H9 (cell line): ENCODE data around the gene LGALS3. TPM values are rescaled to one million over a fixed set of nuclear protein-coding genes. Genes with fewer than 3 reads are reported as not detected.

ENCODE experiments used
- DNase-seq: peaks from one replicate; pipeline ENCODE4 v3.0.0-alpha.2; 2017
- H2AFZ ChIP-seq: one replicate; pipeline ENCODE4 v1.6.1; 2013; ENCODE audit warnings: mild to moderate bottlenecking, low read length, control low read depth, moderate library complexity
- H2AK5ac ChIP-seq: 2 replicates; pipeline ENCODE4 v1.6.1; 2013; ENCODE audit warnings: low read length, control low read depth, mixed read lengths; ENCODE audit not compliant: insufficient read length
- H2BK120ac ChIP-seq: one replicate; pipeline ENCODE4 v1.6.1; 2013; ENCODE audit warnings: low read depth, mild to moderate bottlenecking, low read length, control low read depth, inconsistent platforms; ENCODE audit not compliant: poor library complexity, severe bottlenecking
- H2BK12ac ChIP-seq: 2 replicates; pipeline ENCODE4 v1.6.1; 2013; ENCODE audit warnings: low read length, control low read depth, mixed read lengths, low read depth; ENCODE audit not compliant: insufficient read length
- H2BK15ac ChIP-seq: 2 replicates; pipeline ENCODE4 v1.6.1; 2013; ENCODE audit warnings: low read depth, low read length, control low read depth
- H2BK20ac ChIP-seq: one replicate; pipeline ENCODE4 v1.6.1; 2013; ENCODE audit warnings: low read depth, mild to moderate bottlenecking, low read length, control low read depth, inconsistent platforms; ENCODE audit not compliant: poor library complexity, severe bottlenecking
- H2BK5ac ChIP-seq: 2 replicates; pipeline ENCODE4 v1.6.1; 2013; ENCODE audit warnings: low read length, control low read depth, mixed read lengths; ENCODE audit not compliant: insufficient read length
- H3K14ac ChIP-seq: 2 replicates; pipeline ENCODE4 v1.6.1; 2013; ENCODE audit warnings: low read length, control low read depth; ENCODE audit not compliant: insufficient read depth
- H3K18ac ChIP-seq: 2 replicates; pipeline ENCODE4 v1.6.1; 2013; ENCODE audit warnings: low read depth, mild to moderate bottlenecking, mixed read lengths, low read length, control low read depth; ENCODE audit not compliant: insufficient read length
- H3K23ac ChIP-seq: 2 replicates; pipeline ENCODE4 v1.6.1; 2013; ENCODE audit warnings: low read length, control low read depth, mixed read lengths, low read depth; ENCODE audit not compliant: insufficient read length
- H3K23me2 ChIP-seq: 2 replicates; pipeline ENCODE4 v1.6.1; 2013; ENCODE audit warnings: low read depth, mild to moderate bottlenecking, mixed read lengths, low read length, control low read depth; ENCODE audit not compliant: insufficient read length, poor library complexity, severe bottlenecking
- H3K27ac ChIP-seq: 2 replicates; pipeline ENCODE4 v1.5.1; 2013; ENCODE audit warnings: low read length, control low read depth, mixed read lengths, low read depth; ENCODE audit not compliant: insufficient read length
- H3K27me3 ChIP-seq: 2 replicates; pipeline ENCODE4 v1.6.1; 2013; ENCODE audit warnings: low read length, control low read depth, inconsistent platforms; ENCODE audit not compliant: insufficient read depth
- H3K4ac ChIP-seq: 2 replicates; pipeline ENCODE4 v1.6.1; 2013; ENCODE audit warnings: low read depth, mild to moderate bottlenecking, control low read depth, inconsistent platforms, low read length, moderate library complexity
- H3K4me1 ChIP-seq: 2 replicates; pipeline ENCODE4 v1.6.1; 2013; ENCODE audit warnings: low read length, control low read depth, inconsistent platforms; ENCODE audit not compliant: insufficient read depth
- H3K4me2 ChIP-seq: 2 replicates; pipeline ENCODE4 v1.6.1; 2013; ENCODE audit warnings: low read length, control low read depth, mixed read lengths; ENCODE audit not compliant: insufficient read length, insufficient read depth
- H3K56ac ChIP-seq: 2 replicates; pipeline ENCODE4 v1.6.1; 2013; ENCODE audit warnings: low read depth, mild to moderate bottlenecking, mixed read lengths, low read length, control low read depth; ENCODE audit not compliant: insufficient read length
- H3K79me1 ChIP-seq: 2 replicates; pipeline ENCODE4 v1.6.1; 2013; ENCODE audit warnings: low read depth, mild to moderate bottlenecking, moderate library complexity, low read length, control low read depth, inconsistent platforms; ENCODE audit not compliant: insufficient read depth, poor library complexity, severe bottlenecking
- H3K79me2 ChIP-seq: 2 replicates; pipeline ENCODE4 v1.6.1; 2013; ENCODE audit warnings: low read length, control low read depth, inconsistent platforms; ENCODE audit not compliant: insufficient read depth
- H3K9ac ChIP-seq: 2 replicates; pipeline ENCODE4 v1.6.1; 2013; ENCODE audit warnings: low read length, control low read depth, mixed read lengths; ENCODE audit not compliant: insufficient read length; ENCODE audit errors: extremely low read depth
- H3K9me3 ChIP-seq: one replicate; pipeline ENCODE4 v1.6.1; 2013; ENCODE audit warnings: low read depth, low read length, inconsistent platforms; ENCODE audit not compliant: control insufficient read depth
- H3T11ph ChIP-seq: one replicate; pipeline ENCODE4 v1.6.1; 2013; ENCODE audit warnings: mild to moderate bottlenecking, low read length, control low read depth, inconsistent platforms
- H4K20me1 ChIP-seq: one replicate; pipeline ENCODE4 v1.6.1; 2013; ENCODE audit not compliant: control insufficient read depth, insufficient read length, insufficient read depth
- H4K5ac ChIP-seq: 2 replicates; pipeline ENCODE4 v1.6.1; 2013; ENCODE audit warnings: low read depth, mild to moderate bottlenecking, mixed read lengths, low read length, control low read depth; ENCODE audit not compliant: insufficient read length
- H4K8ac ChIP-seq: replicated peaks from 2 replicates; pipeline ENCODE4 v1.6.1; 2013; ENCODE audit warnings: low read length, control low read depth, mixed read lengths, low read depth; ENCODE audit not compliant: insufficient read length
- H4K91ac ChIP-seq: 2 replicates; pipeline ENCODE4 v1.6.1; 2013; ENCODE audit warnings: low read depth, mild to moderate bottlenecking, moderate library complexity, mixed read lengths, low read length, control low read depth; ENCODE audit not compliant: insufficient read length
- H3K27ac Mint-ChIP-seq, 3 experiments: 2 replicates in 2 of 3; 3 replicates in 1 of 3; pipeline ENCODE4 v1.8.0; 2020 to 2021; ENCODE audit warnings: mixed read lengths in 3 of 3, mild to moderate bottlenecking in 1 of 3, moderate library complexity in 1 of 3
- H3K27me3 Mint-ChIP-seq: 2 replicates; pipeline ENCODE4 v1.8.0; 2021; ENCODE audit warnings: low read depth, mild to moderate bottlenecking, moderate library complexity, mixed read lengths
- H3K36me3 Mint-ChIP-seq, 3 experiments: 2 replicates in 2 of 3; 3 replicates in 1 of 3; pipeline ENCODE4 v1.8.0; 2020 to 2021; ENCODE audit warnings: low read depth in 3 of 3, mixed read lengths in 3 of 3; ENCODE audit not compliant: insufficient read depth in 1 of 3
- H3K4me1 Mint-ChIP-seq, 2 experiments: 2 replicates each; pipeline ENCODE4 v1.8.0; 2020; ENCODE audit warnings: mixed read lengths in 2 of 2
- H3K4me3 Mint-ChIP-seq, 2 experiments: 2 replicates in 1 of 2; 3 replicates in 1 of 2; pipeline ENCODE4 v1.8.0; 2020 to 2021; ENCODE audit warnings: mild to moderate bottlenecking in 2 of 2, mixed read lengths in 2 of 2, moderate library complexity in 1 of 2
- H3K9me3 Mint-ChIP-seq, 2 experiments: 2 replicates in 1 of 2; 3 replicates in 1 of 2; pipeline ENCODE4 v1.8.0; 2020; ENCODE audit warnings: mild to moderate bottlenecking in 2 of 2, mixed read lengths in 2 of 2, moderate library complexity in 1 of 2
- CTCF ChIP-seq: fragments of 200-600 bp; sonication (generic); conservative IDR thresholded peaks from 3 replicates; pipeline ENCODE4 v1.8.0; 2021; ENCODE audit warnings: antibody characterized with exemption, mild to moderate bottlenecking
- WGBS: extraction: QIAGEN DNeasy Blood & Tissue Kit; methylation state at CpG from one replicate; pipeline ENCODE4 v1.1.7; 2013; ENCODE audit warnings: missing lambda C conversion rate, low lambda C conversion rate, mixed read lengths; ENCODE audit not compliant: insufficient read length; ENCODE audit errors: extremely low coverage; 5-methylcytosine and 5-hydroxymethylcytosine counted together
- total RNA-seq: library from RNA; stranded (reverse); gene quantifications from 2 replicates; pipeline ENCODE4 v1.2.1, GENCODE V29; 2021

Gene LGALS3
- total RNA-seq, 1 experiment from 2014 or later = 4.0 TPM

- Histone ChIP-seq H2BK15ac (no peak overlapping the region), H4K8ac (no peak overlapping the region), H4K20me1 (no peaks in the 10 kb centered on the region), H3K9ac (no peak overlapping the region), H3K56ac (no peak overlapping the region), H3K23ac (no peak overlapping the region), H2BK12ac (no peak overlapping the region), H3K4ac (no peak overlapping the region), H4K5ac (no peak overlapping the region), H3K79me1 (no peaks in the 10 kb centered on the region), H3K79me2 (no peaks in the 10 kb centered on the region), H3K9me3 (no peaks in the 10 kb centered on the region), H2BK120ac (no peak overlapping the region), H4K91ac (no peak overlapping the region), H3K27me3 (no peaks in the 10 kb centered on the region), H3K4me2 (no peak overlapping the region), H3K4me1 (no peaks in the 10 kb centered on the region), H3K18ac (no peak overlapping the region), H2BK20ac (no peak overlapping the region), H2AK5ac (no peak overlapping the region), H3K27ac (no peak overlapping the region), H3K14ac (no peak overlapping the region), H3T11ph (no peak overlapping the region), H3K23me2 (no peaks in the 10 kb centered on the region), H2BK5ac (no peak overlapping the region), H2AFZ (no peak overlapping the region)
- no peak for TF ChIP-seq CTCF
- Mint-ChIP-seq H3K27ac (no peak overlapping the region), H3K36me3 (no peaks in the 10 kb centered on the region), H3K9me3 (no peaks in the 10 kb centered on the region), H3K4me1 (peaks cover 14 to 17% of the 10 kb centered on the region in 2 experiments), H3K27me3 (peaks cover 28% of the 10 kb centered on the region), H3K4me3 (no peak overlapping the region)
- WGBS = no CpG with 5 or more reads among the region's 7 CpGs
- DNase-seq = no peak
Measured at GRCh38 chr14:55117803-55118441, 11.1 kb upstream of the LGALS3 start.
